IPS DF 19.7 (cell line): ENCODE results near the gene PPP1R9B.

ENCODE experiments used
- DNase-seq: peaks from one replicate; pipeline ENCODE4 v3.0.0-alpha.2; 2013; ENCODE audit warnings: low read depth, low spot score

The PPP1R9B gene

GRCh38 chr17:50157891-50158290 is 7.4 kb upstream of the PPP1R9B start:
- DNase-seq, result no peak

- DNase-seq, result no peak
Measured at GRCh38 chr17:50155115-50155819, 4.8 kb upstream of the PPP1R9B start.

GRCh38 chr17:50154604-50155003 is 4.1 kb upstream of the PPP1R9B start:
- no peak for DNase-seq

GRCh38 chr17:50153650-50154575 is 3.4 kb upstream of the PPP1R9B start:
- DNase-seq, result no peak

- no peak for DNase-seq
Measured at GRCh38 chr17:50152736-50153135, 2.3 kb upstream of the PPP1R9B start.

- DNase-seq, result peak; percentile 92
Measured at GRCh38 chr17:50151937-50152547, 1.6 kb upstream of the PPP1R9B start.

GRCh38 chr17:50151041-50151936 is 812 bp upstream of the PPP1R9B start:
- peak; percentile 63 for DNase-seq

GRCh38 chr17:50149417-50150353 is 792 bp downstream of the PPP1R9B start:
- no peak for DNase-seq

- no peak for DNase-seq
Measured at GRCh38 chr17:50149091-50149416, 1.4 kb downstream of the PPP1R9B start.

- DNase-seq, result no peak
Measured at GRCh38 chr17:50148226-50149090, 2.0 kb downstream of the PPP1R9B start.

- DNase-seq, result no peak
Measured at GRCh38 chr17:50147841-50148225, 2.6 kb downstream of the PPP1R9B start.

GRCh38 chr17:50146927-50147665 is 3.4 kb downstream of the PPP1R9B start:
- DNase-seq, result no peak

- DNase-seq, result no peak
Measured at GRCh38 chr17:50146230-50146926, 4.1 kb downstream of the PPP1R9B start.

- no peak for DNase-seq
Measured at GRCh38 chr17:50145532-50146229, 4.8 kb downstream of the PPP1R9B start.

GRCh38 chr17:50144845-50145531 is 5.5 kb downstream of the PPP1R9B start:
- DNase-seq, result no peak

- DNase-seq, result no peak
Measured at GRCh38 chr17:50144355-50144754, 6.1 kb downstream of the PPP1R9B start.
